Medulla oblongata (tissue), 1 donor: ENCODE results near the gene EME1.

Source experiments
- DNase-seq: peaks from one replicate; pipeline ENCODE4 v3.0.0-alpha.2; 2015; ENCODE audit errors: extremely low spot score

Gene EME1

GRCh38 chr17:50363217-50364060 is 9.6 kb upstream of the EME1 start:
- peak; percentile 92 for DNase-seq

GRCh38 chr17:50364061-50364458 is 9.0 kb upstream of the EME1 start:
- DNase-seq = no peak

GRCh38 chr17:50364715-50365114 is 8.3 kb upstream of the EME1 start:
- DNase-seq = no peak

- no peak for DNase-seq
Observed at GRCh38 chr17:50365165-50365564, 7.9 kb upstream of the EME1 start.

- no peak for DNase-seq
Observed at GRCh38 chr17:50365649-50366393, 7.2 kb upstream of the EME1 start.

- no peak for DNase-seq
Observed at GRCh38 chr17:50367401-50367800, 5.6 kb upstream of the EME1 start.

- DNase-seq = no peak
Observed at GRCh38 chr17:50370052-50370451, 3.0 kb upstream of the EME1 start.

- DNase-seq = no peak
Observed at GRCh38 chr17:50371526-50371925, 1.5 kb upstream of the EME1 start.

- no peak for DNase-seq
Observed at GRCh38 chr17:50372222-50372757, 739 bp upstream of the EME1 start.

GRCh38 chr17:50373705-50374104 is 676 bp downstream of the EME1 start:
- DNase-seq = no peak

GRCh38 chr17:50375858-50376538 is 3.0 kb downstream of the EME1 start:
- DNase-seq = no peak

- DNase-seq = no peak
Observed at GRCh38 chr17:50379351-50380132, 6.5 kb downstream of the EME1 start.

GRCh38 chr17:50380369-50381259 is 7.6 kb downstream of the EME1 start:
- DNase-seq = no peak

GRCh38 chr17:50381260-50381815 is 8.3 kb downstream of the EME1 start:
- DNase-seq = no peak

- DNase-seq = no peak
Observed at GRCh38 chr17:50381920-50382319, 8.9 kb downstream of the EME1 start.

GRCh38 chr17:50382931-50383330 is 9.9 kb downstream of the EME1 start:
- DNase-seq = no peak

- DNase-seq = no peak
Observed at GRCh38 chr17:50386510-50386909, 13.5 kb downstream of the EME1 start.

GRCh38 chr17:50388728-50389127 is 15.7 kb downstream of the EME1 start:
- no peak for DNase-seq

- no peak for DNase-seq
Observed at GRCh38 chr17:50389534-50389933, 16.5 kb downstream of the EME1 start.

GRCh38 chr17:50392621-50393020 is 19.6 kb downstream of the EME1 start:
- DNase-seq = no peak
